CD4-positive, alpha-beta T cell treated with Interleukin-15 for 4 hours (primary cell): ENCODE data around the gene SPHKAP.
"Not testable (repeated sequence)": the region's sequence is repeated elsewhere in the genome, so short reads cannot be mapped to it uniquely, and the experiment has no call there.

Source experiments
- DNase-seq: peaks from one replicate; pipeline ENCODE4 v3.0.0-alpha.2; 2020; ENCODE audit warnings: low spot score

The SPHKAP gene

GRCh38 chr2:228023619-228024018 lies 157.9 kb downstream of the SPHKAP start:
- no peak for DNase-seq

GRCh38 chr2:228018311-228018710 lies 163.2 kb downstream of the SPHKAP start:
- DNase-seq = no peak

GRCh38 chr2:228017784-228018183 lies 163.7 kb downstream of the SPHKAP start:
- no peak for DNase-seq

GRCh38 chr2:228016402-228016801 lies 165.1 kb downstream of the SPHKAP start:
- DNase-seq = no peak

GRCh38 chr2:228015741-228016140 lies 165.7 kb downstream of the SPHKAP start:
- DNase-seq = no peak

- DNase-seq = no peak
These were observed 185.1 kb downstream of the SPHKAP start for GRCh38 chr2:227996366-227996765.

- DNase-seq = no peak
These were observed 190.6 kb downstream of the SPHKAP start for GRCh38 chr2:227990937-227991336.

- no peak for DNase-seq
These were observed 208.2 kb downstream of the SPHKAP start for GRCh38 chr2:227973241-227973640.

- DNase-seq = no peak
These were observed 209.8 kb downstream of the SPHKAP start for GRCh38 chr2:227971619-227972230.

GRCh38 chr2:227960317-227960716 lies 221.2 kb downstream of the SPHKAP start:
- DNase-seq = no peak

- DNase-seq = no peak
These were observed 238.5 kb downstream of the SPHKAP start for GRCh38 chr2:227942965-227943364.

GRCh38 chr2:227942021-227942420 lies 239.5 kb downstream of the SPHKAP start:
- DNase-seq = no peak

- DNase-seq = no peak
These were observed 242.0 kb downstream of the SPHKAP start for GRCh38 chr2:227939271-227940027.

- DNase-seq = not testable (repeated sequence)
These were observed 245.2 kb downstream of the SPHKAP start for GRCh38 chr2:227936249-227936648.

GRCh38 chr2:227933884-227934283 lies 247.6 kb downstream of the SPHKAP start:
- DNase-seq = no peak

- no peak for DNase-seq
These were observed 249.1 kb downstream of the SPHKAP start for GRCh38 chr2:227932403-227932802.

GRCh38 chr2:227932001-227932400 lies 249.5 kb downstream of the SPHKAP start:
- no peak for DNase-seq
